Activated CD8-positive, alpha-beta memory T cell treated with anti-CD3 and anti-CD28 coated beads for 4 hours (primary cell): ENCODE measurements around the gene MRGPRE.

Experiments used
- DNase-seq, 2 donors: peaks; one replicate each; pipeline ENCODE4 v3.0.0-alpha.2; 2020; ENCODE audit warnings: low read depth in 2 of 2

MRGPRE gene

GRCh38 chr11:3213659-3214419, 18.4 kb downstream of the MRGPRE start:
- no peak for DNase-seq

- no peak for DNase-seq
These were observed 23.9 kb downstream of the MRGPRE start for GRCh38 chr11:3208272-3208671.

GRCh38 chr11:3207526-3208189, 24.6 kb downstream of the MRGPRE start:
- no peak for DNase-seq

GRCh38 chr11:3206922-3207204, 25.4 kb downstream of the MRGPRE start:
- no peak for DNase-seq

GRCh38 chr11:3206156-3206921, 25.9 kb downstream of the MRGPRE start:
- DNase-seq, result no peak

GRCh38 chr11:3205261-3206155, 26.7 kb downstream of the MRGPRE start:
- no peak for DNase-seq

GRCh38 chr11:3204141-3205015, 27.8 kb downstream of the MRGPRE start:
- DNase-seq, result no peak

- DNase-seq, result no peak
These were observed 28.8 kb downstream of the MRGPRE start for GRCh38 chr11:3203221-3204043.

GRCh38 chr11:3202759-3203158, 29.5 kb downstream of the MRGPRE start:
- DNase-seq, result no peak

- no peak for DNase-seq
These were observed 29.9 kb downstream of the MRGPRE start for GRCh38 chr11:3202305-3202704.

- no peak for DNase-seq
These were observed 30.5 kb downstream of the MRGPRE start for GRCh38 chr11:3201677-3202181.

- DNase-seq, result no peak
These were observed 31.1 kb downstream of the MRGPRE start for GRCh38 chr11:3201112-3201581.

GRCh38 chr11:3200388-3201111, 31.7 kb downstream of the MRGPRE start:
- no peak for DNase-seq

- DNase-seq, result no peak
These were observed 32.5 kb downstream of the MRGPRE start for GRCh38 chr11:3199537-3200295.

GRCh38 chr11:3198815-3199214, 33.4 kb downstream of the MRGPRE start:
- DNase-seq, result no peak

- no peak for DNase-seq
These were observed 34.2 kb downstream of the MRGPRE start for GRCh38 chr11:3197878-3198528.

- no peak for DNase-seq
These were observed 35.0 kb downstream of the MRGPRE start for GRCh38 chr11:3197044-3197695.
